Stimulated activated CD4-positive, alpha-beta T cell treated with anti-CD3 and anti-CD28 coated beads, TNF-alpha, amount 100 ng/mL, for 48 hours (primary cell): ENCODE data around the gene GATM.

Experiments
- DNase-seq, 3 donors: peaks; one replicate each; pipeline ENCODE4 v3.0.0-alpha.2; 2020; ENCODE audit warnings: low read depth in 3 of 3

GATM gene

DNA sequence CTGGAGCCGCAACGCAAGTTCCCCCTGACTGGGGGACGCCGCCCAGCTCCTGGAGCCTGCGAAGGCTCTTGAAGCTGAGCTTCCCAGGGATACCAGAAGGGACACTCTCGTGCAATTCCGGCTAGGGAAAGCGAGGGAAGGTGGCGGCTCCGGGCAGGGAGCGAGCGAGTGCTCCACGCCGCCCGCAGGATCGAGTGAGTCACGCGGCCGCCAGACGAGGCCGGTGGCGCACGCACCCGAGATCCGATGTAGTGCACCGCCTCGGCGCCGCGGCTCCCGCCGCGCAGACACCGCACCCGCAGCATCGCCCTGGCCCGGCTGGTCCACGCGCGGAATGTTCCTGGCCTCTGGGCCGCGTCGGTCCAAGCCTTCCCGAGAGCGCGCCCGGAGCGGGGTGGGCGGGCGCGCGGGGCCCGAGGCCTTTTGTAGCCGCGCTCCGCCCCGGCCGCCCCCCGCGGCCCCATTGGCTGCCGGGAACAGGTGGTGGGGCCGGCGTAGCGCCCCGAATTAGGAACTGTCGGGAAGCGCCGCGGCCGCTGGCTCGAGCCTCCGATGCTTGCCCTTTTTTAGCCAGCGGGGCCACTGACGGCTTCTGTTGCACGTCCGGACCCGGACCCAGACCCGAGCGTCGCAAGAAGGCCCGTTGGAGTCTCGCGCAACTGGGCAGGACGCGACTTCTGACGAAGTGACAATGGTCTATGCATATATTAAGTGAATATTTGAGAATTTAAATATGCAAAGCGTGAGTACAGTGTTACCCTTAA lies at the start of gene GATM:
GATM (minus strand) TSS at position 396 of the 764 bp plus-strand sequence; CDS start at position 305, 91 bp downstream.
- DNase-seq, result peak in 2 of 3 donors; percentile 35 to 47

DNA sequence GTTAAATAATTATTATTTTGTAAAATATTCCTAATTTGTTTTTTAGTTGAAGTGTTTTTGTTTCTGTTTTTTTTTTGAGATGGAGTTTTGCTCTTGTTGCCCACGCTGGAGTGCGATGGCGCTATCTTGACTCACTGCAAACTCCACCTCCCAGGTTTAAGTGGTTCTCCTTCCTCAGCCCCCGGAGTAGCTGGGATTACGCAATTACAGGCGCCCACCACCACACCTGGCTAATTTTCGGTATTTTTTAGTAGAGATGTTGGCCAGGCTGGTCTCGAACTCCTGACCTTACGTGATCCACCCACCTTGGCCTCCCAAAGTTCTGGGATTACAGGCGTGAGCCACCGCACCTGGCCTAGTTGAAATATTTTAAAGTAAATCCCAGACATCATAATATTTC lies 48.7 kb upstream of the GATM start:
- DNase-seq, result no peak

DNA sequence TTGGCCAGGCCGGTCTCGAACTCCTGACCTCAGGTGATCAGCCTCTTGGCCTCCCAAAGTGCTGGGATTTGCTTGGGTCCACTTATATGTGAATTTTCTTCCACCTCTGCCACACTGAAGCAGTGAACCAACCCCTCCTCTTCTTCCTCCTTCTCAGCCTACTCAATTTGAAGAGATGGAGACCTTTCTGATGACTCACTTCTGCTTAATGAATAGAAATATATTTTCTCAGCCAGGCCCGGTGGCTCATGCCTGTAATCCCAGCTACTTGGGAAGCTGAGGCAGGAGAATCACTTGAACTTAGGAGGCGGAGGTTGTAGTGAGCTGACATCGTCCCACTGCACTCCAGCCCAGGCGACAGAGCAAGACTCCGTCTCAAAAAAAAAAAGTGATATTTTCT lies 46.8 kb upstream of the GATM start:
- DNase-seq, result no peak

- DNase-seq, result no peak
Observed at GRCh38 chr15:45424429-45424828, 46.1 kb upstream of the GATM start.

DNA sequence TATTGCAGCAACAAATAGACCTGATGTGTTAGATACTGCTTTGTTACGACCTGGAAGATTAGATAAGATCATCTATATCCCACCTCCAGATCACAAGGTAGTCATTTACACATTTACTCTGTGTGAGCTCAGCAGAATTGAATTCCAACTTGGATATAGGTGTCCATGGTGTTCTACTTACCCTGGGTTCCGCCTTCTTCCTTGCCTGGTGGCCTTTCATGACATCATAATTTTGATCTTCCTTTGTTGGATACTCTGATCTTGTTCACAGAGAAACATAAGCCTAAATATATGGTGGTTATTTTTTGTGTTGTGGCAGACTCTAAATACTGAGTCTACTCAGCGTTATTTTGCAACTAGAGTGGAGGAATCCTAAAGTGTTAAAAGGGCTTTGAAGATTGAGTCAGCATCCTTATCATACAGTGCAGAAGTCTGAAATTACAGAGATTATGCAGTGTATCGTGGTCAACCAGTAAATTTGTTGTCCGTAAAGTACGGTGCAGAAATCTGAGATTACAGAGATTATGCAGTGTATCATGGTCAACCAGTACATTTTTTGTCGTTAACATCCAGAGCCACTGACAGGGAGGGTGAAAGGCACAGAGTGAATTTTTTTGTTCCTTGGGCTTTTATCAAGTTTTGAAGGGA lies 39.1 kb upstream of the GATM start:
- DNase-seq, result no peak

DNA sequence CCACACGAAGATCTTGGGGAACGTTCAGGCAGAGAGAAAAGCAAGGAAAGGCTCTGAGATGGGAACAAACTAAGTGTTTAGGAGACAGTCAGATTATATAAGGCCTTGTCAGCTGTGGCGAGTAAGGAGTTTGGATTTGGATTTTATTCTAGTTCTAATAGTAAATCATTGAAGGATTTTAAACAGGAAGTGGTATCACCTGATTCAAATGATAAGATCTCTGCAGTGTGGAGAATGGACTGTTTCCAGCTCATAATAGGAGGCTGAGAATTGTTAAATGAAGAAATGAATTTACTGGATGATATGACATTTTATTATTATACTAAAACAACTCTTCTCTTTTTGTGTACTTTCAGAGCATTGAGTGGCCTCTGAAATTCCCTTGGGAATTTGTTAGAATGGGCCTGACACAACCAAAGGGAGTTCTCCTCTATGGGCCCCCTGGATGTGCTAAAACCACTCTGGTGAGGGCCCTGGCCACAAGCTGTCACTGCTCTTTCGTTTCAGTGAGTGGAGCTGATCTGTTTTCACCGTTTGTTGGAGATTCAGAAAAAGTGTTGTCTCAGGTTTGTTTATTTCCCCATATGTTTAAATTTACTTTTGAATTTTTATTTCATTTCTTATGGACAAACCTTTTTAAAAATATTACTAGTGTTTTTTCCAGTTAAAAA lies 36.0 kb upstream of the GATM start:
- DNase-seq, result no peak

DNA sequence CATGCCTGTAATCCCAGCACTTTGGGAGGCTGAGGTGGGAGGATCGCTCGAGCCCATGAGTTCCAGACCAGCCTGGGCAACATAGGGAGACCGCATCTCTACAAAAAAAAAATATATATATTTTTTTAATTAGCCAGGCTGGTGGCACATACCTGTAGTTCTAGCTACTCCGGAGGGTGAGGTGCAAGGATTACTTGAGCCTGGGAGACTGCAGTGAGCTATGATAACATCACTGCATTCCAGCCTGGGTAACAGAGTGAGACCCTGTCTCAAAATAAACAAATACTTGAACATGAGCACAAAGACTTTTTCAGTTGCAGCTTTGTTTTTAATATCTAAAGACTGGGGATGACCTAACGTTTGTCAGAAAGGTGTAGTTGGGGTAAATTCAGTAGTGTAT lies 31.3 kb upstream of the GATM start:
- DNase-seq, result no peak

GRCh38 chr15:45407786-45408185 lies 29.4 kb upstream of the GATM start:
- no peak for DNase-seq

- DNase-seq, result peak in 2 of 3 donors; percentile 9 to 15
Observed at GRCh38 chr15:45402955-45403877, 24.9 kb upstream of the GATM start.

DNA sequence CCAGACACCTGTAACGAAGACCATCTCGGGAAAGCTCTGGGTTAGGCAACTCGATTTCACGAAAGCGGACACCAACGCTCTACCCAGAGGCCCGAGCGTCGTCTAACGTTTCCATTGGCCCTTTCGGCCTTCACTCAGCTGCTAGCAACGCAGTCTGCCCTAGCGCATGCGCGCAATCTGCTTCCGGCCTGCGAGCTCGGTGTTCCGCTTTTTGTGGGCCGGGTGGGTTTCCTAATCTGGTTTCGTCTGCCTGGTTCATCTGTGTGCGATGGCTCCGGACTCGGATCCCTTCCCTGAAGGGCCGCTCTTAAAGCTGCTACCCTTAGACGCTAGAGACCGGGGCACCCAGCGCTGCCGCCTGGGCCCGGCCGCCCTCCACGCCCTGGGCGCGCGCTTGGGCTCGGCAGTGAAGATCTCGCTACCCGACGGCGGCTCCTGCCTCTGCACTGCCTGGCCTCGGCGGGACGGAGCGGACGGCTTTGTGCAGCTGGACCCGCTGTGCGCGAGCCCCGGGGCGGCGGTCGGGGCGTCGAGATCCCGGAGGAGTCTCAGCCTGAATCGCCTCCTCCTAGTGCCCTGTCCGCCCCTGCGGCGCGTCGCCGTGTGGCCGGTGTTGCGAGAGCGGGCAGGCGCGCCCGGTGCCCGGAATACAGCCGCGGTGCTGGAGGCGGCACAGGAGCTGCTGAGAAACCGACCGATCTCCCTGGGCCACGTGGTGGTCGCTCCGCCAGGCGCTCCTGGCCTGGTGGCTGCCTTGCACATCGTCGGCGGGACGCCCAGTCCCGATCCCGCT lies 24.0 kb upstream of the GATM start:
- DNase-seq, result peak; percentile 89 to 93 (median 91)

DNA sequence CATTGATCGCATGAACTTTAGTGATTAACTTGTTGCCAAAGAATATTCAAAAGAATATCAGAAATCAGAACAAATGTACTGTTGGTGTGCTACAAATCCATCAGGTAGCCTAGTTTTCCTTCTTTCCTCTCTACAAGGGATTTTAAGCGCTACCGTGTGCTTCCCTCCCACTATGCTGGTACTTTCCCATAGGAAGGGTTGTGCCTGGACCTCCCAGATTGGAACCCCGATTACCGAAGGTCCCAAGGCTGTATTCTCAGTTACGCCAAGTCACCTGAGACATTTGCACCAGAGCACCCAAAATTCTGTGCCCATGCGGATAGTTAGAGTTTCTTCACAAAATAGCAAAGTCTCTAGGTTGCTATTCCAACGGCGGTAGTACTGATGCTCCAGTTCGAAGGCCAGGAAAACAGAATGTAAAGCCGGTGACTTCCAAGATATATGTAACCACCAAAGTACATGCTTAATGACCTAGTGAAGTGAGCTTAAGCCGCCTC lies 23.4 kb upstream of the GATM start:
- DNase-seq, result no peak

GRCh38 chr15:45399381-45400212 lies 21.3 kb upstream of the GATM start:
- no peak for DNase-seq

DNA sequence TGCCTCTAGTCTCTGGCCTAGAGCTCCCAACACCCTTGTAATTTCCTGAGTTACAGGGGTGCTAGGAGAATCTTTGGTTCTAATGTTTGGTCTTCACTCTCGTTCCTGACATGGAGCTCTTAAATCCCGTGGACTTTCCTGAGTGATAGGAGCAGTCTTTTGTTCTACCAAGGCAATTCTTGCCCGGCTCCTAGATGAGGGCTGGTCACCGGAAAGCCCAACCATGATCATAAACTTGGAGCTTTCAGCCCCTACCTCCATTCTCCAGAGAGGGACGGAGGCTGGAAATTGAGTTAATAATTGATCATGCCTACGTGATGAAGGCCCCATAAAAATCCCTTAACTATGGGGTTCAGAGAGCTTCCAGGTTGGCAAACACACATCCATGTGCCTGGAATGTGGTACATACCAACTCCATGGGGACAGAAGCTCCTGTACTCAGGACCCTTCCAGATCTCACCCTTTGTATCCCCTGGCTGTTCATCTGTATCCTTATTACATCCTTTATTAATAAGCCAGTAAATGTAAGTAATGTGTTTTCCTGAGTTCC lies 18.8 kb upstream of the GATM start:
- DNase-seq, result no peak

DNA sequence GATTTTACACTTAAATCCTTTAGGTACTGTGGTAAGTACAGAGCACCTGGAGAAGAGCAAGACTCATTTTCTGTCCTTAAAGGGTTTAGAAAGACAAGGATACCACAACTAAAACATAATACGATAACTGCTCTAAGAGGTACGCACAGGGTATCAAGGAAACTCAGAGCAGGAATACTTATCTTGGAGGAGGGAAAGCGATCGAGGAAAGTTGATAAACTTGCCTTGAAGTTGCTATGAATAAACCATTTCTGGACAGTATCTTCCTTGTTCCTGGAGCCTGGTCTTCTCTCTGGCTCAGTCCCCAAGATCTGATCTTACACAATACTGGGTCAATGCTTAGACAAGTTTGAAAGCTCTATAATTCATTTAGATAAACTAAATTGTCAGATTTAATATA lies 17.6 kb upstream of the GATM start:
- DNase-seq, result no peak

DNA sequence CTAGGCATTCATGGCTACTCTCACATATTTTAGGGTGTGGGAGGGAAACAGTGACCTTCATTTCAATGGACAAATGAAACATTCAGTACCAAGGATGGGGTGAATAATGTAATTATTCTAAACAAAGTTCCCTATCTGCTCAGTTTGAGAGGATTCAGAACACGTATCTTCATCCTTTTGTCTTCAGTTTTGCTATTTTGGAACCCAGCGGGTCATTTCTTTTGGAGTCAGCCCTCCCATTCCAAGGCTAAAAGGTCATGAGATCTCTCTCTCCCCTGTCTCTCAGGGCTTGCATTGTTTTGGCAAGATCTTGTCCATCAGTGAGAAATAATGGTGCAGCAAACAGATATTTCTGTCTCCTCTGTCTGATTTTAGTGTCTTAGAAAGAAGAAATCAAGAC lies 16.3 kb upstream of the GATM start:
- no peak for DNase-seq

DNA sequence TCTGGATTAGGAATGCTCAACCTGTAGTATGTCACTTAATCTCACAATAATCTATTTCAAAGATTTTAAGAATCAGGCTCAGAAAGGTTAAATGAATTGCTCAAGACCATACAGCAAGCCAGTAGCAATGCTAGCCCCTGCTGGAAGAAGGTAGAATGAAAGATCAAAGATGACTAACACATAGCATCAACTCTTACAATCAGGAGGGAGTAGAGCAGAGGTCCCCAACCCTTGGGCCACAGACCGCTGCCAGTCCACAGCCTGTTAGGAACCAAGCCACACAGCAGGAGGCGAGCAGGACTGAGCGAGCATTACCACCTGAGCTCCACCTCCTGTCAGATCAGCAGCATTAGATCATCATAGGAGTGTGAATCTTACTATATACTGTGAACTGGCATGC lies 15.5 kb upstream of the GATM start:
- DNase-seq, result no peak

DNA sequence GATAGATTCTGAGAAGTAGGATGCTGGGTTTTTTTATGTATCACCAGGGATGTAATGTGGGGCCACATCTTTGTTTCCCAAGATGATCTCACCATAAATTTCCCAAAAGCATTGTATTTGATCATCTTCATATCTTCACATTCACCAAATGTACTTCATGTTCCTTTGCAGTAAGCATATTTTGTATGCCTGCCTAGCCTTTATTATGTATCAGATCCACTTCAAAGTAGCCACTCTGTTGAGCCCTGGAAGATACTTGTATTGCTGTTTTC lies 14.2 kb upstream of the GATM start:
- no peak for DNase-seq

DNA sequence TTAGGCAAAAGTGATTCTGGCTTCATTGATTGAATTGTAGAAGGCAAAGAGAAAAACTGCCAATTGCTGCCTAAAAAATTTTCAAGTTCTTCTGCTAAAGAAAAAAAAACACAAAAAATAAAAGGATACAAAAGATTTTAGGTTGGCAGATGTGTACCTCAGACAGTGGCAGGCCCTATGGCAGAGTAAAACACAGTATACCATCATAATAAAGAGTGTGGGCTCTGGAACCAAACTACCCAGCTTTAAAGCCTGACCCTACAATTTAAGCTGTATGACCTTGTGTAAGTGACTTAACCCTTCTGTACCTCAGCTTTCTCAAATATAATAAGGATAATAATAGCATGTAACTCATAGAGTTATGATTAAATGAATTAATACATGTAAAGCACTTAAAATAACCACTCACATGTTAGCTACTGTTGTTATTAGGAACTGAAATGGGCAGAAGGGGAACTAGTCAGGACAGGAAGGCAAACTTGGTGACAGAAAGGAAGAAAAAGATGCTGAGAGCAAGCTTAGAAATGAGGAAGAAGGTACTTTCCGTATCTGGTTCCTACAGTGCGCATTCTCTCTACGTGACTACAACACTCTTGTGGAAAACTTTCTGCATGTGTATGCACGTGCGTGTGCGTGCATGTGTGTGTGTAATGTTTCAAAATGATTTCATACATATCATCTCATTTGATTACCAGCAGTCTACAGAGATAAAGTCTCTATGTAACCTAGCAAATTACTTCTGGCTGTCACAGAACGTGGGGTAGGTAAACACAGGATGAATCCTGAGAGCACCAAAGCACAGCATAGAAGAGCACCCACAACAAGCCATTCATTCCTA lies 13.6 kb upstream of the GATM start:
- no peak for DNase-seq

DNA sequence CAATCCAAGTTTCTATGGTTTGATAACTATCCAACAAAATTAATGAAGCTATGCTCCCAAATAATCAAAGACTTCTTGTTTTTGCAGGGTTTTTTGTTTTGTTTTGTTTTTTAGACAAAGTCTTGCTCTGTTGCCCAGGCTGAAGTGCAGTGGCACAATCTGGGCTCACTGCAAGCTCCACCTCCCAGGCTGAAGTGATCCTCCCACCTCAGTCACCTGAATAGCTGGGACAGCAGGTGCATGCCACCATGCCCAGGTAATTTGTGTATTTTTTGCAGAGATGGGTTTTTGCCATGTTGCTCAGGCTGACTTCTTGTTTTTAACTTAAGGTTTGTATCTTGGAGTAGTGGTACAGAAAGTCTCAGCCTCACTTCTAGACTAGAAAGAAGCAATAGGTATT lies 11.0 kb upstream of the GATM start:
- no peak for DNase-seq
